GM18861 (cell line): ENCODE results near the gene MADD.
"Not testable (repeated sequence)": the region's sequence is repeated elsewhere in the genome, so short reads cannot be mapped to it uniquely, and the experiment has no call there.

Experiments used
- ATAC-seq: cut with Tn5 transposase; IDR thresholded peaks from one replicate; pipeline ENCODE4 v1.9.1; 2021; ENCODE audit not compliant: unreplicated experiment

Gene MADD

DNA sequence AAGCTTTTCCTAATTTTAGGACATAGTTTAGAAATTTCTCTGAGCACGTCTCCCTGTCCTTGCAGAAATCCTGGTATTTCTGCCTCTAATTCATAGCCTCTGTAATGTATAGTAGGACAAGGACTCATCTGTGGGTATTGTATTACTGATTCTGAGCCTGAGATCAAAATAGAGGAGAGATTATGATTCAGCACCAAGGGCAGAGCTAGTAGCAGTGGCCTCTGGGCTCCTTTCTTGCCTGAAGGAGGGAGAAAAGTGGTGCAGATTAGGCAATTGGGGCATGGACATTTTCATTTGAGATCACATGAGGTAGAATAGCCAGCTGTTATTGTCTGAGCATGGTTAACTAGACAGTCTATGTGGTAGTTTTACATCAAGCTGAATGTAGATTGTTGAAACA is 2.8 kb downstream of the MADD start:
- ATAC-seq, result no peak

DNA sequence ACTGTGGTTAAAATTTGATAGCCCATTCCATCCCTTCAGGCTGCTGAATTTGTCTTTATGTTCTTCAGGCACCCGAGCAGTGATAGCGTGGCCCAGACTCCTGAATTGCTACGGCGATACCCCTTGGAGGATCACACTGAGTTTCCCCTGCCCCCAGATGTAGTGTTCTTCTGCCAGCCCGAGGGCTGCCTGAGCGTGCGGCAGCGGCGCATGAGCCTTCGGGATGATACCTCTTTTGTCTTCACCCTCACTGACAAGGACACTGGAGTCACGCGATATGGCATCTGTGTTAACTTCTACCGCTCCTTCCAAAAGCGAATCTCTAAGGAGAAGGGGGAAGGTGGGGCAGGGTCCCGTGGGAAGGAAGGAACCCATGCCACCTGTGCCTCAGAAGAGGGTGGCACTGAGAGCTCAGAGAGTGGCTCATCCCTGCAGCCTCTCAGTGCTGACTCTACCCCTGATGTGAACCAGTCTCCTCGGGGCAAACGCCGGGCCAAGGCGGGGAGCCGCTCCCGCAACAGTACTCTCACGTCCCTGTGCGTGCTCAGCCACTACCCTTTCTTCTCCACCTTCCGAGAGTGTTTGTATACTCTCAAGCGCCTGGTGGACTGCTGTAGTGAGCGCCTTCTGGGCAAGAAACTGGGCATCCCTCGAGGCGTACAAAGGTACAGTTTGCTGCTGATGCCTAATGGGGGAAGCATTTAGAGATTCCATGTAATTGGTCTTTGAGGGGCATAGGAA is 4.7 kb downstream of the MADD start:
- no peak for ATAC-seq

DNA sequence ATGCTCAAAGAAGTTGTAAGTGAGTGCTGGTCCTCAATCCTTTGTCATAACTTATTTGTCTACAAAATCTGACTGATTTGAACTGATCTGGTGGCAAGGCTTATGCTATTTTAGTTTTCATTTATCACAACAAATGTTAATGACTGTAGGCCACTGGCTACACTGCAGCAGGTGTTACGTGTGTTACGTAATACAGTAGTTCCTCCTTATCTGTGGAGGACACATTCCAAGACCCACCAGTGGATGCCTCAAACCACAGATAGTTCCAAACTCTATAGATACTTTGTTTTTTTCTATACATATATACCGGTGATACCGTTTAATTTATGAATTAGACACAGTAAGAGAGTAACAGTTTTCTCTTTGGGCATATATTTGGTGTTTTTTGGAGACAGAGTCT is 7.0 kb downstream of the MADD start:
- ATAC-seq, result no peak

DNA sequence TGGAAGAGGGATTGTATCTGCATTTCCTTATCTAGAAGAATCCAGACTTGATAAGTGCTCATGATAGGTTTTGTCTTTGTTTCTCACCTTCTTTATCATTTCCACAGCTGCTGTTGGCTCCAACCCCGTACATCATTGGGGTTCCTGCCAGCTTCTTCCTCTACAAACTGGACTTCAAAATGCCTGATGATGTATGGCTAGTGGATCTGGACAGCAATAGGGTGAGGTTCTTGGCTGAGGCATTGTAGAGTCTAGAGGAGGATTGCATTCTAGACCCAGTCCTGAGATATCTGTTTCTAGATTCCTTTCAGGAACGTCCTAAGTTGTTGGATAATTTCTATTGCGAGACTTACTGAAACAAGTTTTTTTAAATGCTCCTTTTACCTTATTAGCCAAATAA is 8.1 kb downstream of the MADD start:
- no peak for ATAC-seq

DNA sequence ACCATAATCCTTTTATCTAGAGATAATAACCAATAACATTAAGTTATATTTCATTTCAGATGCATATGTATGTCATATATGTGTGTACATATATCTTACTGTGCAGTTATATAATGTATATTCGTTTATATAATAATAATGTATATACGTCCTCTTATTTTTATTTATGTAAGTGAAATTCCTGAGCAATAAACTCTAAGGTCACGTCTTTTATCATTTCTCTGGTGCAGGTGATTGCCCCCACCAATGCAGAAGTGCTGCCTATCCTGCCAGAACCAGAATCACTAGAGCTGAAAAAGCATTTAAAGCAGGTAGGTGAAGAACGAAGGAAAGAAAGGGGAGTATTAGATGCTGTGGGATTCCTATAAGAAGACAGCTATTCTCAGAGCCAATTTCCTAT is 8.8 kb downstream of the MADD start:
- no peak for ATAC-seq

DNA sequence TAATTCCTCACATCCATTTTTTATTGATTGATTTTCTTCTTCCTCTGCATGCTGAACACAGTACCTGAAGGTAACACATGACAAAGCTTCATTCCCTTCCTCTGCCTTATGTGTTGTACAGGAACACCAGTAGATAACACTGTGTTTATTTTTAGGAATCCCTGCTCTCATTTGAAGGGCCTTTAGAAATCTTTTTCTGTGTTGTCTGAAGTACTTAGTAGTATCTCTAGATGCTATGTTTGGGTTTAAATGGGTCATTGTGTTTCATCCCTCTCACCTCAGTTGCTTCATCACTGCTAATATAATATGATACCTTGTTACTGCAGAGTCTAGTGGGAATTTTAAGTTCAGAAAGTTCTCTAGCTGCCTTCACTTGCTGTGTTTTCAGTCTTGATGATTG is 10.2 kb downstream of the MADD start:
- ATAC-seq, result no peak

DNA sequence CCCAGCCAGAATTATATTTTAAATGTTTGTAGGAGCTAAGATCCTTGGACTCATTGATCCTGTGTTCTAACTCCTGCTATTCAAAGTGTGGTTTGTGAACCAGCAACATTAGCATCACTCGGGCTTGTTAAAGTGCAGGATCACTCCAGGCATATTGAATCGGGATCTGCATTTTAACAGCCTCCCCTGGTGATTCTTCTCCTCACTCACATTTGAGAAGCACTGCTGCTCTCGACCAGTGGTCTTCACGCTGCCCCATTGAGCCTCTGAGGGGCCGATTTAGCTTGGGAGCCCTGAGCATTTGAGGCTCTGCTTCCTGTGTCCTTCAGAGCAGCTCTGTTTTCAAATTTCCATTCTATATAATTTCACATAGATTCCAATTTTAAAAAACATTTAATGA is 10.9 kb downstream of the MADD start:
- ATAC-seq, result no peak

DNA sequence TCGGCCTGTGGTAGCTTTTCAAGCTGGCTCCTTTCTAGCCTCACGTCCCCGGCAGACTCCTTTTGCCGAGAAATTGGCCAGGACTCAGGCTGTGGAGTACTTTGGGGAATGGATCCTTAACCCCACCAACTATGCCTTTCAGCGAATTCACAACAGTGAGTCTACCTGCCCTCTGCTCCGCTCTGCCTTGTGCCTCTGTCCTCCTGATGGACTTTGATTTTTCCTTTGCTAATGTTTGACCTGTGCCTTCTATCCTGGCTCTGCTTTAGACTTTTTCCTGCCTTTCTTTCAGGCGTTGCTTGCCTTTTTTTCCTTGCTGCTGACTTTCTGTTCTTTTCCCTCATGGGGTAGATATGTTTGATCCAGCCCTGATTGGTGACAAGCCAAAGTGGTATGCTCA is 12.5 kb downstream of the MADD start:
- ATAC-seq, result no peak

DNA sequence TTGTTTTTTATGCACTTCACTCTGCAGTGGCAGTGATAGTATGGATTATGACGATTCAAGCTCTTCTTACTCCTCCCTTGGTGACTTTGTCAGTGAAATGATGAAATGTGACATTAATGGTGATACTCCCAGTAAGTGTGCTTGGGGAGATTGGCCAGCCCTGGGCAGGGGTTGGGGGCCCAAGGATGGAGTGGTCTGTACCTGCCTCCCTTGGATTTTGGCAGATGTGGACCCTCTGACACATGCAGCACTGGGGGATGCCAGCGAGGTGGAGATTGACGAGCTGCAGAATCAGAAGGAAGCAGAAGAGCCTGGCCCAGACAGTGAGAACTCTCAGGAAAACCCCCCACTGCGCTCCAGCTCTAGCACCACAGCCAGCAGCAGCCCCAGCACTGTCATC is 14.2 kb downstream of the MADD start:
- ATAC-seq, result no peak

DNA sequence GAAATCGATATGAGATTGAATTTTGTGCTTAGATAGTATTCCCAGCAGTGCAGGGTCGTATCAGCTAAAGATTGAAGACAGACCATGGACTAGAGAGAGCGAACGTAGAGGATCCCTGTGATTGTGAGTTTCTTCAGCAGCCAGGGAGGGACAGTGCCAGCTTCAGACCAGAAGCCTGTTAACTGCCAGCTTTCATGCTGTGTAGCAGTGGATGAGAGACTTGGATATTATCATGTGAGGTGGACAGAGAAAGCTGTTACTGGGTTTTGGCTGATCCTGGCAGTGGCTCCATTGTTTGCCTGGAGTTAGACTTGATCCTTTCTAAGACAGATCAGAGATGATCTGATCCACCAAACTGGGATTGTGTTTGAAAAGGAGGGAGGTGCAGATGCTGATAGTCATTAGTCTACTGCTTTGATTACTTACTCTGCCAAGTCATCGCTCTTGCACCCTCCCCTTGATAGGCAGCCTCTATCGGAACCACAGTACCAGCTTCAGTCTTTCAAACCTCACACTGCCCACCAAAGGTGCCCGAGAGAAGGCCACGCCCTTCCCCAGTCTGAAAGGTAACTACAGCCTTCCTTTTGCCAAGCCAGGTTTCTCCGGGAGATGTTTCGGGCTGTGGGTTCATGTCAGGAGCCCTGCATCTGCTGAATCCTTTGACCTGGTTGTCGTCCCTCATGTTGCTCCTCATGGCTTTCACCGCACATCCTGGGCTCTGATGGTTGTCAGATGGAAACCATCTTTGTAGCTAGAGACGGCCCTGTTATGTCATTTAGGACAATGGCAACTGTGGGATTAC is 16.2 kb downstream of the MADD start:
- ATAC-seq, result no peak

DNA sequence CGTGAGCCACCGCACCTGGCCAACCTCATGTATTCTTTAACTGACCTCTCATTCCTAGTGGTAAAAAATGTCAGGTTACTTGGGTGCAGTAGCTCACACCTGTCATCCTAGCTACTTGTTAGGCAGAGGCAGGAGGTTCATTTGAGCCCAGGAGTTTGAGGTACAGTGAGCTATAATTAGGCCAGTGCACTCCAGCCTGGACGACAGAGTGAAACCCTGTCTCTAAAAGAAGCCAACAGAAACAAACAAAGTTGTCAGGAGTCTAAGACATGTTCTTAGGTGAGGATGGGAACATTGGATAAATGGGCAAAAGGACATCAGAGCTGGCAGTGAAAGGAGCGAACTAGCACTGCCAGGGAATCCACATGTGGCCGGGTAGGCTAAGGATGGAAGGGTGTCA is 18.1 kb downstream of the MADD start:
- ATAC-seq, result no peak

DNA sequence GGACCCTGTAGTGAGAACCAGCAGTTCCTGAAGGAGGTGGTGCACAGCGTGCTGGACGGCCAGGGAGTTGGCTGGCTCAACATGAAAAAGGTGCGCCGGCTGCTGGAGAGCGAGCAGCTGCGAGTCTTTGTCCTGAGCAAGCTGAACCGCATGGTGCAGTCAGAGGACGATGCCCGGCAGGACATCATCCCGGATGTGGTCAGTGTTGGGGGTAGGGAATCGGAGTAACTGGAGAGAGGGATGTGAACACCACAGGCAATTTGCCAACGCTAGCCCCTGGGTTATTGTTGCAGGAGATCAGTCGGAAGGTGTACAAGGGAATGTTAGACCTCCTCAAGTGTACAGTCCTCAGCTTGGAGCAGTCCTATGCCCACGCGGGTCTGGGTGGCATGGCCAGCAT is 19.9 kb downstream of the MADD start:
- no peak for ATAC-seq

DNA sequence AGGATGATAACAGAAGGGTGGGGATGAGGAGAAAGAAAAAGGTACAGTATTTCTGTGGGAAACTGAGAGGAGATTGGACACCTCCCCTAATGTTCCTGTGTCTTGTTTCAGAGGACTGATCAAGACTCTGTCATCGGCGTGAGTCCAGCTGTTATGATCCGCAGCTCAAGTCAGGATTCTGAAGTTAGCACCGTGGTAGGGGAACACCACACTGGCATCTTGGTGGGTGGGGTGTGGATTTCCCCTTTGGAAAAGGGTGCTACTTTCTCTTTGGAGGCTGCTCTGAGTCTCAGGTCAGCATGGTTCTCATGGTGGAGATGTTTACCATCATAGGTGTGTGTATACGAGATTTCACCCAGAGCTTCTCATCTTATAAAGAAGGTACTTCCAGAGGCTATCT is 25.5 kb downstream of the MADD start:
- no peak for ATAC-seq

DNA sequence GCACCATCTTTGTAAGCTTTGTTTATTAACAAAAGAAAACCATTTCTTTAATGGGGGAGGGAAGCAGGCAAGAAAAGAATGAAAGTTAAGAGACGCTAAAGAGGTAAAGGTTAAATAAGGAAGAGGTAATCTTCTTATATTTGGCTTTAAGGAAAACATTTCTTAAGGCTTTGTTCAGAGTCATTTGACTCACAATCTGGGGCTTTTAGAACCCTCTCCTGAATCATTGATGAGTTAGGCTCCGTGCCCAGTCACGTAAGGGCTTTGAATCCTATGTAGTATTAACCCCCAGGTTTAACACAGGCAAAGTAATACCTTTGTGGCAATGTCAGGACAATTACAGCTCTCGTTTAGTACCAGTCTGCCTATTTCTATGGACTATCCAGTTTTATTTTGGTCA is 26.1 kb downstream of the MADD start:
- no peak for ATAC-seq

DNA sequence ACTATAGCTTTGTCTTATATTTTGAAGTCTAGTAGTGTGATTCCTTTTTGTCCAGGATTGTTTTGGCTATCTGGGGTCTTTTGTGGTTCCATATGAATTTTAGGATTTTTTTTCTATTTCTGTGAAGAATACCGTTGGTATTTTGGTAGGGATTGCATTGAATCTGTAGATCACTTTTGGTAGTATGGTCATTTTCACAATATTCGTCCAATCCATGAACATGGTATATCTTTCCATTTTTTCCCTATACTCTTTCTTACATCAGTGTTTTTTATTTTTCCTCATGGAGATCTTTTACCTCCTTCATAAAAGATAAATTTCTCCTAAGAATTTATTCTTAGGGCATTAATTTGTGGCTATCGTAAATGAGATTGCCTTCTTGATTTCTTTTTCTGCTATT is 29.1 kb downstream of the MADD start:
- ATAC-seq, result no peak

DNA sequence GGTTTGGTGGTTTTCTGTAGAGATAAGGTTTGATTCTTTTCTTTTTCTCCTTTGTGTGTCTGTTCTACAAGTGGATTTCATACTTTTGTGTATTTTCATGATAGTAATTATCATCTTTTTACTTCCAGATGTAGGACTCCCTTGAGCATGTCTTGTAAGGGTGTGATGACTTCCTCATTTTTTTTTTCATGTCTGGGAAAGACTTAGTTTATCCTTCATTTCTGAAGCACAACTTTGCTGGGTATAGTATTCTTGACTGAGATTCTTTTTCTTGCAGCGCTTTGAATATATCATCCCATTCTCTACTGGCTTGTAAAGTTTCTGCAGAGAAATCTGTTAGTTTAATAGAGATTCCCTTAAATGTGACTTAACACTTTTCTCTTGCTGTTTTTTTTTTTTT is 32.9 kb downstream of the MADD start:
- ATAC-seq, result no peak

DNA sequence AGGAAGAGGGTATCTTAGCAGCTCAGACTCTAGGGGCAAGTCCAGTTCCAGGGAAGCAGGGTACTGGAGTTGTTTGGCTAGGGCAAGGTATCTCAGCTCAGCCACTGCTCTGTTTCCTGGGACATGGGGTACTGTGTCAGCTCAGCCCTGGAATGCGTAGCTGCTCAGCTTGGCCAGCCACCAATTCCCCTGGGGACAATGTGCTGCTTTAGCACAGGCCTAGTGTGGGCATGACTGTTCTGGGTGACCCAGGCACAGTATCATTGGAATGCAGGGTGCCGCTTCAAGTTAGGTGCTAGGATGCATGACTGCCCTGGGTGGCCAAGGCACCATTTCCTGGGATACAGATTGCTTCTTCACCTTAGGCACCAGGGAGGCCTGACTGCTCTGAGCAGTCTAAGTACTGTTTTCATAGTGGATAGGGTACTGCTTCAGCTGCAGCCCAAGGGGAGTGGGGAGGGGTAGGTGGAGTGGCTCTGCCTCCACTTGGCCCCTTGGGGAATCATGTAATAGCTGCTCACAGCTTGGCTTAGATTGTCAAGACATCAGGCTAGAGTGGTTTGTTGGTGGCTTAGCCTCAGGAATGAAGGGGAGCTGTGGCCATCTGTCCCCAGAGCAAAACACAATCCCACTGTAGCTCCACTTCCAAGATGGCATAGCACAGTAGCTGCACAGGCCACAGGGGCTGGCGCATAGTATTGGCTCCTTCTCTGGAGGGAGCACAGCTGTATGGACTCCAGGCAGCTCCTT is 36.0 kb downstream of the MADD start:
- no peak for ATAC-seq

DNA sequence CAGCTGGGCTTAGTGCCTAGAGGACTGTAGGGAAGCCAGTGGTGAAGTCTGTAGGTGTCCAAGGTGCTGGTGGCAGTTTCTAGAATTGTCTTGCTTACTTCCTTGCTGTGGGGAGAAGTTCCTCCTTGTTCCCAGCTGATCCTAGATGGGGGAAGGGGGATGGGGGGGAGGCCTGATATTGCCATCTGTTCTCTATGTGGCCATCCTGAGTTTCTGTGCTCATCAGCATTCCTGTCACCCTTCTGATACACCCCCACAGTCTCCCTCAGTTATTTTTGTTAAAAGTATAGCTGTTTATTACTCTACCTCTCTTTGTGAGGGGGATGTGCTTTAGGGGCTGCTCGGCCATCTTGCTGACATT is 36.5 kb downstream of the MADD start:
- ATAC-seq, result no peak

DNA sequence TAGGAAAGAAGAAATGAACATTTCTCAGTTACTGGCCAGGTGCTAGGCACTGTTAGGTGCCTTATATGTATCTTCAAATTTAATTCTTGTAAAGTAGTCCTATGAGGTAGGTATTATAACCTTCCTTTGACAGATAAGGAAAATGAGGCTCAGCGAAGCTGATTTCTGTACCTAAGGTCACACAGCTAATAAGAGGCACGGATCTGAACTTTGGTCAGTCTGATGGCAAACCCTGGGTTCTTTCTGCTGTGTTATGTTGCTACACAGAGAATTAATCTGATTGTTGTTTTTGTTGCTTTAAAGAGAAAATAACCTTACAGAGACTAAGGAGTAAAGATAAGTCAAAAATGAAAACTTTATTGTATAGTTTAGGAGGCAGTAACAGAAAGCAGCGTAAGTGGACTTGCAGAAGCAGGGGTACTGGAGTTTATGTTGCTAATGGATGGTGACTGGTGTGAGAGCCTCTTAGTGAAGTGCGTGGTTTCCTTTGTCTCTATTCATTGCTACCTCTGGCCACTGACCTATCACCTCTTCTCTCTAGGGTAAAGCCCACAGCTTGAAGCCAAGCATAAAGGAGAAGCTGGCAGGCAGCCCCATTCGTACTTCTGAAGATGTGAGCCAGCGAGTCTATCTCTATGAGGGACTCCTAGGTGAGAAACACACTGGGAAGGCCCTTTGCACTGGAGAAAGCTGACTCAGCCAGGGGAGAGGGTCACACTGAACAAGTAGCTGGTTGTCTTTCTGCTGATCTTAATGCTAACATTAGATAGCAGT is 38.3 kb downstream of the MADD start:
- no peak for ATAC-seq

DNA sequence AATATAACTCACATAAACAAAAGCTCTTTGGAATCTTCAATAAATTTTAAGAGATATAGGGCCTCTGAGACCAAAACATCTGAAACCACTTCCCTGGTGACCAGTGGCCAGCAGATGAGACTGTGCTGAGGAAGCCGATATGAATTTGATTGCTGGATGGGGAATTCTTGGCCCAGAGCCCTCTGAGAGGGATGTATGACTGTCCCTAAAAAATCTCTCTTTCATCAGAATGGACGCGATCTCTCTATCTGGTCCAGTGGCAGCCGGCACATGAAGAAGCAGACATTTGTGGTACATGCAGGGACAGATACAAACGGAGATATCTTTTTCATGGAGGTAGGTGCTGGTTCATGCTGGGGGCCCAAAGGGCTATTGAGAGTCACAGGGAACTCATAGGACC is 45.1 kb downstream of the MADD start:
- ATAC-seq, result no peak

DNA sequence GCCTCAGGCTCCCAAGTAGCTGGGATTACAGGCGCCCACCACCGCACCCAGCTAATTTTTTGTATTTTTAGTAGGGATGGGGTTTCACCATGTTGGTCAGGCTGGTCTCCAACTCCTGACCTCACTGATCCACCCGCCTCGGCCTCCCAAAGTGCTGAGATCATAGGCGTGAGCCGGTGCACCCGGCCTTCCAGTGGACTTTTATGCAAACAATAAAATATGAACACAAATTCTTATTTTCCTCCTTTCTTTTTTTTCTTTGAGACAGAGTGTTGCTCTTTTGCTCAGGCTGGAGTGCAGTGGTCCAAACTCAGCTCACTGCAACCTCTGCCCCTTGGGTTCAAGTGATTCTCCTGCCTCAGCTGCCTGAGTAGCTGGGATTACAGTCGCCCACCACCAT is 46.6 kb downstream of the MADD start:
- not testable (repeated sequence) for ATAC-seq
